T-helper 2 cell (primary cell): ENCODE data around the gene SGCA.

Experiments used
- DNase-seq, 5 experiments: peaks; one replicate each; pipeline versions ENCODE4 v3.0.0 to v3.0.0-alpha.2; 2012 to 2022

SGCA gene

DNA sequence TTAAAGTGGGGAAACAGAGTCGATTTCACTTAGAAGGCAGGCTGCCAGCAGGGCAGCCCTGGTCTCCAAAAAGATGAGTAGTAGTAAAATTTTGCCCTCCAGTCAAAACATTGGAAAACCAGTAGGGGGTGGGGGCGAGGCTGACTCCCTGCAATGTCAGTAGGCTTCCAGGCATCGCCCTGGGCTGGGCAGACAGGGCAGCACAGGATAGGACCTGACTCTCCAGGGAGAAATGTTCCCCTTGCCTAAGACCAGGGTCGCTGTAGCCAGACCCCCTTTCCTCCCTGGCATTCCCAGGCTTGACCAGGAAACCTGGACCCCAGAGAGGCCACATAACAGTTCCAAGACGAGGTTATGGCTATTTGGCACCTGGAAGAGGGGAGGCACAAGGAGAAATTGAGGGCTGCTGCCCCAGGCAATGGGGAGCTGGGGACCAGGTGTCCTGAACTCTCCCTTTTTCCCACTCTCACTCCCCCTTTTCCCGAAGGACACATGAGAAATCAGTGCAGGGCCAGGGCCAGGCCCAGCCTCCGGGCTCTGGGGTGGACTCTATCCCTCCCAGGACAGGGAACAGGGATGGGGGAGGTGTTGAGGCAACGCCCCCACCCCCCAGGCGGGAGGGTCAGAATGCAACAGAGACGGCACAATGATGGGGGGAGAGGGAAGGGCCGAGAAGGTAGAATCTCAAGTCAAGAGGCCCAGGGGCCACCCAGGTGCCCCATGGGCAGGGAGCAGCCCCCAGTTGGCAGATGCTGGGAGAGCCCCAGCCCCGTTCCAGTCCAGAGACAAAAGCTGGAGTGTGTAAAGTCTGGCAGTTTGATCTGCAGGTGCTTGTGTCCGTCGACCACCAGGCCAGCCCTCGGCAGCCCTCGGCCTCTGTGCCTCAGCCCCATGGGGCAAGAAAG is 31.3 kb upstream of the SGCA start:
- no peak for DNase-seq

DNA sequence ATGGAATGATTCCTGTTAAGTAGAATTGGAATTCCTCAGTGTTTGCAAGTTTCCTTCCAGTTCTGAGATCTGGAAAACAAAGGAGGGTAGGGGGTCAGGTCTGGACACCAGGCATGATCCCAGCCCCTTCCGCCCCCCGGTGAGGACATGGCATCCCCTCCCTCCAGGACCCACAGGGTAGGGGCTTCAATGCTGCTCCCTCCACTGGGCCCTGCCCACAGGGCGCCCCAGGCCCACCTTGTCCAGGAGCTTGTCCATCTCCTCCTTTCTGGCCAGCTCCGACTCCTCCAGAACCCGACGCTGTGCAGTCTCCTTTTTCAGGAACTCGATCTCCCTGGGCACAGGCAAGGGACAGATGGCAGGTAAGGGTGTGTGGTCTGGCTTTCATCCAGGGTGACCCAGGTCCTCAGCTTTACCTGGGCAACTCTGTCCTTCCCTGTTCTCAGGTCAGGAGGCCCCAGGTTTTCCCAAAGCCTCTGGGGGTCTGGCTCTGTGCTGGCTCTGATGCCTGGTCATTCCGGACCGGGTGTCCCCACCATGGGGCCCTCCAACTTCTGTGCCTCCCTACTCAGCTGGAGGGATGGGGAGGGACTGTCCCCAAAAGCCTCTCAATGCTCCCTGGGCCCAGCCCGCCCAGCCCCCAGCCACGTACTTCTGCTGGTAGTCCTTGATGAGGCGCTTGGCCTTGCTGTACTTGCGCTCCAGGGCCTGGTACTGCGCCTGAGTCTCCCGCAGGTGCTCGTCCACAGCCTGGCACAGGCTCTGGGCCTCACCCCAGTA is 30.3 kb upstream of the SGCA start:
- DNase-seq: no peak

DNA sequence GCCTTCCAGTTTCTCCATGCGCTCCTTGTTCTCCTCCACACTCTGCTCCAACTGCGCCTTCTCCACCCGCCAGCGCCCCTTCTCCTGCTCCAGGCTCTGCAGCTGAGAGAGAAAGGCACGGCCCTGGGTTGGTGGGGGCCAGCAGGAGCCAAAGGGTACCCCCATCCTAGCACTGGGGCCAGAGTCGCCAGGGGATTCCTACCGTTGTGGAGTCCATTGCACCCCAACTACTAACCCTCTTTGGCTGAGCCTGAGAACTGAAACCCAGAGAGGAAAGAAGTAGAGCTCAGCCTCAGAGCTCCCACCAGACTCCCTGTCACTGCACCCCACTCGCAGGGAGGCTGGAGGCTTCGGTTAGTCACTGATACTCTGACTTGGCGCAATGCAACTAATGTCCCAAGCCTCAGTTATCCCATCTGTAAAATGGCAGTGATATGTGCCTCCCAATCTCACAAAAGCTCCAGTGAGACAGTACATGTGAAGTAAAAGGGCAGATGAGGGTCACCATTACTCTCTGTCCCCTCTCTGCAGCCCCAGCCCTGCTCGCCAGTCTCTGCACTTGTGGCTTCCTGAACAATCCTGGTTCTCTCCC is 29.6 kb upstream of the SGCA start:
- no peak for DNase-seq

DNA sequence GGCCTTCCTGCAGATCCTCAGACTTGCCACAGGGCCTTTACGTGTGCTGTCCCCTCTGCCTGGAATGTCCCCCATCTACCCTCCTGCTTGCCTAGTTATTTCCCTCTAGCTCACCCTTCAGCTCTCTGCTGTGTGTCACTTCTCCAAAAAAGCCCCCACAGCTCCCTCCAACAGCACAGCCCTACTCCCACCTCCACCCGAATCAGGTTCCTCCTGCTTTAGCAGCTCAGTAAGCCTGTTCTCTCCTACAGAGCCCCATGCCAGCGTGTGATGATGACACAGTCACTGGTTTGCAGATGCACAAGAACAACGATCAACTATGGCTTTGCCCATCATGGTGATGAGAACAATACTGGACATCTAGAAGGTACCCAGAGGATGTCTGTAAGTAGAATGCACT is 28.8 kb upstream of the SGCA start:
- no peak for DNase-seq

DNA sequence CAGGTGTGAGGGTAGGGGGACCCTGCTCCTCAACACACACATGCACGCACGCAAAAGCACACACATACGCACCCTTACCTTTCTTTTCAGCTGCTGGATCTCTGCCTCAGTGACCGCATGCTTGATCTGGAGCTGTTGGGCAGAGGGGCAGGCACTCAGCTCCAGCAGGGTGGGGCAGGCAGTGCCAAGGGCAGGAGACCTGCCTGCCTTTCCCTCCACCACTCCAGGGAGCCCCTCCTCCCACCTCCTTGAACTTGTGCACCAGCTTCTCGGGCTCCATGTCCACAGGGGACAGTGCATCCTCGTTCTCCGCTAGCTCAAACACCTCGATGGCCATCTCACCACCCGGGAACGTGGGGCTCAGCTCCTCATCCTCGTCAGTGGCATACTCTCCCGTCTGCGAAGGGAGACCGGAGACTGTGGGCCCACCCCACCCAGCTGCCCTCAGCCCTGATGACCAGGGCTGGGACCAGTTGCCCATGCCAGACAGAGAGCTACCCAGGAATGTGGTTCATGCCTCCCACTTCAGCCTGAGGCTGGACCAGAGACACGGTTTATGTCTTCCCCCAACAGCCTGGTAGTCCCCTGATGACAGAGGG is 26.5 kb upstream of the SGCA start:
- DNase-seq: no peak

DNA sequence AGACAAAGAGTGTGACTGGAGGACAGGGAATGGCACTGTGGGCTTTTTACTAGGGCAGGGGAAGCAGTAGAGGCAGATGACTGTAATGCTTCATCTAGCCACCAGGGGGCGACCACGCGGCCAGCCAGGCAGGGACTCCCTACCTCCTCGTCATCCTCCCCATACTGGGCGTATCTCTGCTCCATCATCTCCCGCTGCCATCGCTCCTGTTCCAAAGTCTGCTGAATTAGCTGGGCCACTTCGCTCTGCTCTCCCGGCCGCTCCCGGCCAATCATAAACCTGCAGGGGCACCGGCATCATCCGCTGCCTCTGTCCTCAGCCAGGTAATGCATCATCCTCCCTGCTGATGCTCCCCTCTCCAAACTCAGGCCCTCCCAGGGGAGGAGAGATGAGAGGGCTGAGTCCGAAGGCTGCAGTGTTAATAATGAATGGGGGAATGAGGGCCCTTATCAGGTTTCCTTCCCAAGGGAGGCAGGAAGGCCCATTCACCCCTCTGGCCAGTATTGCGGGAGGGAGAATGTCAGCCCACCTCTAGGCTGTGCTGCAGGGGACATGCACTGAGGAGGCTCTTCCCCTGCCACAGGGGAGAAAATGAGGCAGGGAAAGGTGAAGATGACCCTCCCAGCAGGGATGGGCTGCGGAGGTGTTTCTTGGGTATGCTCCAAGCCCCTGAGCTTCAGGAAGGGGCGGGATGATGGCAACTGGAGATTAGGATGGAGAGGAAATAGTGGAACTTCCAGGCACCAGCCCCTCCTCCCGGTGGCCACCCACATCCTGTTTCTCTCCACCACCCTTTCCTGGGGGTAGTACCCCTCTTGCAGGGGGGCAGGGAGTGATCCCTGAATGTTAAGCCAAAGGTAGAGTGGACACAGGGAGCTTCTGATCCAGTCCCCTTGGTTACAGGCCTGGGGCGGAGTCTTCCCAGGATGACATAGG is 25.6 kb upstream of the SGCA start:
- DNase-seq: peak; percentile 62 to 82 (median 73)

DNA sequence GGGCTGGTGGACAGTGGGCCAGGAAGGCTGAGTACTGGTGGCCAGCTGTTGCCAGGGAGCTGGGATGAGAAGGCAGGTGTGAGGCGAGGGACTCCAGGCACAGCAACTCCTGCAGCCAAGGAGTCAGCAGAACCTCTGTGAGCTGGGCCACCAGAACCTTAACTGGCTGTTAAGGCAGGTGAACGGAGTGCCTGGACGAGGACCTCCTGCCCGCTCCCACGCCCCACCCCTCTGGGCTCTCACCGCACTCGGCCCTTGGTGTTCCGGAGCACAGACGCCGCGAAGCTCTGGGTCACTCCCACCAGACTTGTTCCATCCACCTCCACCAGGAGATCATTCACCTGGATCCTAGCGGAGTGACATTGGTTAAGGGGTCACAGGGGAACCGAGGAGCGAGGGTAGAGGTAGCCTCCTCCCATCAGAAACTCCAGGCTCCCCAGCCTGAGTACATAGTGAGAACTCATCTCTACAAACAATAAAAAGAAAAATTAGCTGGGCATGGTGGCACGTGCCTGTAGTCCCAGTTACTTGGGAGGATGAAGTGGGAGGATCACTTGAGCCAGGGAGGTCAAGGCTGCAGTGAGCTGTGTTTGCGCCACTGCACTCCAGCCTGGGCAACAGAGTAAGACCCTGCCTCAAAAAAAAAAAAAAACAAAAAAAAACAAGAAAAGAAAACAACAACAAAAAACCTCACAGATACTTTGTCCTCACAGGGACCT is 24.6 kb upstream of the SGCA start:
- no peak for DNase-seq

DNA sequence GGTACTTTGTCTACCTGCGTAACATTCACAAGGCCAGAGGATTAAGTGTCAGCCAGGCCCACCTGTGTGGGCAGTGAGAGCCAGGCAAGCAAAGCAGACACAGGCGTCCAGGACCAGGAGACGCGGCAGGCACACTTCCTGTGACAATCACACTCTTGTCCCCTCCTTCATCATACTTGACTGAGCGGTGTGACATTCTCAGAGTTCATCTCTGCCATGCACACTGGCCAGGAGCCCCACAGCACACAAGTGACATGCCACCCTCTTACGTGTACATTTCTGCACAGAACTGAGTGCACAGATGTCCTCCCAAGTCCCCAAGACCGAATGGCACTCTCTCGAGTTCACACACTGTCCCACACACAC is 24.1 kb upstream of the SGCA start:
- peak in 2 of 5 experiments; percentile 29 to 68 for DNase-seq

DNA sequence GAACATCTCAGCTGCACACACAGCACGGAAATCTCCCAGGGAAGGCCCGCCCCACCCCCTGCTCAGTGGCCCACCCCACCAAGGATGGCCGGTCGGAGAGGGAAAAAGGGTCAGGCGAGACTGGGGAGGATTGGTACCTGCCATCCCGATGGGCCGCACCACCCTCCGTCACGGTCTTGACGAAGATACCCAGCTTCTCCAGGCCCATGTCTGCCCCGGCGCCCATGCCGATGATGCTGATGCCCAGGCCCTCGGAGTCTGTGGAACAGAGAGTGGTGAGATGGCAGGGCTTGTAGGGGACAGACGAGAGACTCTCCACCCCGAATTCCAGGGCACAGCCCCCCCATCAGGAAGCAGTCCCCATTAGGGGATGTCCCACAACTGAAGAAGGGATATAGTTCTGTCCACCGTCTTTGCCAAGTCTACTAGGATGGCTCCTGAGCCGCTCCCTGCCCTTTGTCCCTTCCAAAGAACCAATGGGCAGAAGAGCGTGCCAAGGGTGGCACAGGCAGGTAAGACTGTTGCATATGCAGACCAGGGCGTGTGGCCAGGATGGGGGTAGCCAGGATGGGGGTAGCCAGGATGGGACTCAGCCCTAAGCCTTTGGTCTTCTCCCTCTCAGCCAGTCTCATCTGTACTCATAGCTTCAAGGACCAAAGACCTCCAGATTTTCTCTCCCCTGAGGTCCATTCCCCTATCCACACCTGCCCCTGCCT is 22.2 kb upstream of the SGCA start:
- DNase-seq: no peak

DNA sequence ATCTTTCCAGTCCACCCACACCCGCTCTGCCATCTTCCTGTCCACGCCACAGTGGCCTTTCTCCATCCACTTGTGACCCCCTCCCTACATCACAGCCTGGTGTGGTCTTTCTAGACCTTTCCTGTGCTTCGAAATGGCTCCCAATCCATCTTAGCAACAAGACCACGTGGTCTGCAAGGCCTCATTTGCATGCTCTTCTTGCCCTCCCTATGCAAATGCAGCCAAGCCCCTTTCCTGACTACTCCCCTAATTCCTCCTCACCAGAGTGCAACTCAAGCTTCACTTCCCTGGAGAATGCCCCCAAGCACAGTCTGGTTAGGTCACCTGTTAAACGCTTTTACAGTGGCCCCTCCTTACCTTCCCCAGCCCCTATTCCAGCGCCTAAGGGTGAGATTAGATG is 21.4 kb upstream of the SGCA start:
- no peak for DNase-seq

DNA sequence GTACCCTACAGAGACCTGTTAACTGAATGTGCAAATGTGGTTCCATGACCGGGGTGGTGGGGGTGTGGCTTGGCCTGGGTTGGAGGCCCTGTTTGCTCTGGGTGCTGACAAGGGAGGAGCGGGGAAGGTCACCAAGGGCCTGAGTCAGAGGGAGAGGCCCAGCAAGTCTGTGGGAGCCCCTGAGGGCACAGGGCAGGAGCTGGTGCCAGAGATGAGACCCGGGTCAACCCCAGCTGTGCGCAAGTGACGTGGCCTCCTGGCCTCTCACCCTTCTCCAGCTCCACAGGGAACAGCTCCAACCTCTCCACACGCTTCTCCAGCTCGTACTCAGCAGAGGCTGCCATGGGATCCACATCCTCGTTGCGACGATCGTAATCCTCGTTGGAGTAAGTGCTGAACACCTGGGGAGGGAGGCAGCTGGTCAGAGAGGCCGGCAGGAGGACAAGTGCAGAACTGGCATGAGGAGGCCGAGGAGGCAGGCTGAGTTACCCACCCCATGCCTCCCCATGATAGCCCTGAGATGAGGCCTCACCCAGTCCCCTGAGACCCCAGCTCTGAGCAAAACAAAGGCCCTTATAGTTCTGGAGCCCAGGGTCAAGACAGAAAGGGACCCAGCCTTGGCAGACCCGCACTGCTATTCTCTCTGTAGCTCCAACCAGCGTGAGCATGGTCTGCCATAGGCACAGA is 20.8 kb upstream of the SGCA start:
- DNase-seq: no peak

DNA sequence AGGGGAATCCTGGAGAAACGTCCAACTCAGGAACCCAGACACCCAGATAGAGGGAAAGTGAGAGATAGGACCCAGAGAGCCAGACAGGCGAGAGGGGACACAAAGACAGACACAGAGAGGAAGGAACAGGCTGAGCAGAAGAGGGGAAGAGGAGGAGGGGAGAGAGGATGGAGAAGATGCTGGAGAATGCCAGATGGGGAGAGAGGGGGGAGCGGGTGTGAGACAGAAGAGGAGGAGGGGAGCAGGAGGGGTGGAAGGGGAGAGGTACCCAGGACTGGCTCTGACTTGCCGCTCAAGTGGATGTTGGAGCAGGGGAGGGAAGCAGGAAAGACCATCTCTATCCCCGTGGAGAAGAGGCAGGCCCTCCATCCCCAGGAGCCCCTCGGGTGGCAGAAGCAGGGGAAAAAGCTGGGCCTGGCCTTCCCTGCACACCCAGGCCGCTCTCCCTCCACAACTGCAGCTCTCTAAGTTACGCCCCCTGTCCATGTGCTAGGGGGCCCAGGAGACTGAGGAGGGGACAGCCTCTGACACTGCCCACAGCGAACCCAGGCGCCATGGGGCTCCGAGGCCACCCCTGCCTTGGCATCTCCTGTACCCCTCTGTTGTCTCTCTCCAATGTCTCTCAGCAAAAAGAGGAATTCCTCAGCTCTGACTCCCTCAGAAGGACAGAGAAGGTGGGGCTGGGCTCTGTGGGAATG is 20.1 kb upstream of the SGCA start:
- DNase-seq: no peak

DNA sequence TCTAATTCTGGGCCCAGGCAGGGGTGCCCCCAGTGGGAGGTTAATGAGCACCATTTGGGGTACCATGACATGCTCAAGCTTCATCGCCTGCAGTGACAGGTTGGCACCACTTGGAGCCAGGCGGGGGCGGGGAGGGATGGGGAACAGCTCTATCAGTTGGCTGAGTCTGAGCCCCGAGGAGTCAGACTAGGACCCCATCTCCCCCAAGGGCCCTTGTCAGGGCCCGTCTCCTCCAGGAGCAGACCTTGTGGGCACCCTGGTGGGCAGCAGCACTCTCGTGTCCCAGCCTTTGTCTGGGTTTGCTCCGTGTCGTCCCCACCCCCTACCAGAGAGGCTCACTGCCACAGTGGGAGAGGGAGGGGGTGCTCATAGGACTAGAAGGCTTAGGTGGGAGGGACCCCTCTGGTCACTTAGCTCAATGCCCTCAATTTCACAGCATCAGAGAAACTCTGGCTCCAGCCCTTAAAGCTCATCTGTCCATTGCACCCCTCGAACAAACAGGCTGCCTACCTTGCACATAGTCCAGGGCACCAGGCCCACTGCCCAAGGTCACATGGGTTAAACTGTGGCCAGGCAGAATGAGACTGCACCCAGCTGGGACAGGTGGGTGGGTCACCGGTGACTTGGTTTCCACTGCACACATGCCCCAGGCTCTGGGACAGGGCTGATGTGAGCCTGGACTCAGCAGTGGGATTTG is 19.4 kb upstream of the SGCA start:
- peak in 3 of 5 experiments; percentile 23 to 55 (median 30) for DNase-seq

DNA sequence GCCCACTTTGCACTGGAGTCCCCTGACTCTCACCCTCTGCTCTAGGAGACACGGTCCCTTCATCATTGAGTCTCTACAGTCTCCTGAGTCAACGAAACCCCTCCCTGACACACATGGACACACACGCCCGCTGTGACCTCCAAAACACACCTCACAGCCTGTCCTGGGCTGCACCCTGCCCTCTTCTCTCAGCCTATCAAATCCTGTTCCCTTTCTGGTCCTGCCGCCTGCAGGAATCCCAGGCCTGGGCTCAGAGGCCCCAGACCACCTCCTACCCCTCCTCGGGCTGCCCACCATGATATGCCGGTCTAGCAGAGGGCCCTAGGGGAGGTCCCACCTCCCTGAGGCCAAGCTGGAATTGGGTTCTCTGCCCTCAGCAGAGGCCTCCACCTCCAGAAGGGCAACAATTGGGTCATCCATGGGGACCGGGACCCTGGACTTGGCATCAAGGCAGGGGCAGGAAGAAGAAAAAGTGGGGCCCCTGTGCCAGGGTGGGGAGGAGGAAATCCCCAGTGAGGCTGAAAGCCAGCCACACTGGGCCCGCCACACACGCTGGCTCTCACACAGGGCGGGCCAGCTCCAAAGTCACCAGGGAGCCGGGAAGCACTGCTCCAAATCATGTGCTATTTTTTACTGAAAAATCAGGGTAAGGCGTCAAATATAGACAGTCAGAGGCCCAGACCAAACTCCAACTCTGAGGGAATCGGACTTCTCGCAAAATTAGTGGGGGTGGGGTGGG is 18.7 kb upstream of the SGCA start:
- peak in 1 of 5 experiments; percentile 30 for DNase-seq

DNA sequence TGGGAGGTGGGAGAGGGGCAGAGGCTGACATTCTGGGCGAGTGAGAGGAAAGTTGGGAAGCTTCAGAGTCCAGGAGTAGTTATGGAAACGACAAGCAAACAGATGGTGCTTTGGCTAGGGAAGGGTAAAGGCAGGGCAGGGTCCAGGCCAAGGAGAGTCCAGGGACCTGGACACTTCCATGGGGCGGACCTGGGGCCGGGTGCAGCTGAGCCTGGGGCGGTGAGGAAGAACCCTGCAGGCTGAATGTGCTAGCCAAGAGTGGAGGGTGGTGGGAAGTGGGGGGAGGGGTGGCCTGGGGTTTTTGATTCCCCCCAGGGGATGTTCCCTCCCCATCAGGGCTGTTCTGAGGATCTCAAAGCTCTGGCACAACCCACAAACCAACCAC is 18.0 kb upstream of the SGCA start:
- DNase-seq: no peak

DNA sequence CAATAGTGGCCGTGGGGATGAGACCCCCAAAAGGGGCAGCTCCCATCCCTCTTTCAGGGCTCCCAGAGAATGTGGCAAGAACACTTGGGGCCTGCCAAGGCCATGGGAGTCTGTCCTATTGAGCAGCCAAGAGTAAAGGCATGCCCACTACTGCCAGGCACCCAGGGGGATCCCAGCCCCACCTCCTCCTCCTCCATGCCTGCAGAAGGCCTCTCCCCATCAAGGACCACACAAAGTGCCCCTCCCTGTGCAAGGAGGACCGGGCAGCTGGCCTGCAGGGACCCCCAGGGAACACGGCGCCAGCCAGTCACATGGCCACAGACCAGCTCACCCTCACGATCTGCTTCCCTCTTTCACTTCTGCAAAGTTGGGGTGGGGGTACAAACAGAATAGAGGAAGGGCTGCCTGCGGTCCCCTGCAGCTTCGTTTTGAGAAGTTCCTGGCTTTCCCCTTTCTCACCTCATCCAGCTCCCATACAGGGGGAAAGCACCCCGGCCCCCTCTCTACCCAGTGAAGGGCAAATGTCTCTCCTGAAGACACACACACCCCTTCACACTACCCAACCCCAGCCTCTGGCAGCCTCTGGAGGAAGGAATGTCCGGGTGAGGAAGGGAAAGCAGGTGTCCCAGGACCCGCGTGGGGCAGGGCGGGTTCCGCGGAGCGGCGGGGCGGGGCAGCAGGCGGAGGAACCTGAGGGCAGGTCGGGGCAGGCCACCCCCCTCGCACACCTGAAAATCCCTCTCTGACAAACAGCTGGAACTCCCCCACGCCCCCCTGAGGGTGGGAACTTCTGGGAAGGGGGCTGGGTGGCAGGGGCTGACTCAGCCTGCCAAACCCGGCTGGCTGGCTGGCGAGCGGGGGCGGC is 17.3 kb upstream of the SGCA start:
- peak; percentile 36 to 67 (median 60) for DNase-seq

DNA sequence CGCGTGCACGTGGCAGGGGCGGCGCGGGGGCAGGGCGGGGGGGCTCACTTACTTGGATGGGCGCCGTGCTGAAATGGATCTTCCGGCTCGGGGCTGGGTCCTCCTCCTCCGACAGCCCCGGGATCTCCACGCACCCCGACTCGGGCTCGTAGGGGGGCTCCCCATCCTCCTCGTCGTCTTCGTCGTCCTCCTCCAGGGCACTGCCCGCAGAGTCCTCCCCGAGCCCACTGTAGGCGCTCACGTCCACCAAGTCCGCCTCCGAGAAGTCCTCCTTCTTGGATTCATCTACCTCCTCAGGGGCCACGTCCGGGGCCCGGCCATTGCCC is 16.8 kb upstream of the SGCA start:
- no peak for DNase-seq
